ENCODE measurements around the gene RAB5B. TPM values are rescaled to one million over a fixed set of nuclear protein-coding genes. Genes with fewer than 3 reads are reported as not detected.

RAB5B gene
- total RNA-seq, 1 donor, result 82.9 TPM

DNA sequence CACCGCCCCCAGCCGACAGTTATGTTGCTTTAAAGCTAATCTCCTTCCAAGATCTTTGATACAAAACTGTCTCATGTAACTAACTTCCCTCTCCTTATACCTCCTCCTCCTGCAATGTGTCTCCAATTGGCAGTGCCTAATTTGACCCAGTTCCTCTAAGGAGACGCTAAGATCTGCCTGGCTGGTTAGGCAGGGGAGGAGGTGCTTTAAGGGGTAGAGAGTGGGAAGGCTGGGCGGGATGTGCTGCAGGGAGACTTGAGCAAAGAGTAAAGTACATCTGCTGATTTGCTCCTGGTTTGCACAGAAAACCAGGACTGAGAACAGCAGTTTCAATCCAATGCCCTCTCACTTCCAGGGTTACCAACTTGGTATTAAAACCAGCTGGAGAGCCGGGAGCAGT is 39.6 kb downstream of the RAB5B start:
- no peak overlapping the region for H2AFZ ChIP-seq (ENCODE audit: low read length)
- no peak overlapping the region for H3K4me2 ChIP-seq (ENCODE audit: insufficient read depth, low read length)
- H3K9me3 ChIP-seq (ENCODE audit: low read depth, low read length), result no peaks in the 10 kb centered on the region
- H3K4me3 ChIP-seq (ENCODE audit: insufficient read depth, low read length), result no peak overlapping the region
- no peak for DNase-seq (ENCODE audit: insufficient read length, low spot score, missing footprints)
- H3K4me1 ChIP-seq (ENCODE audit: insufficient read depth, low read length), result no peaks in the 10 kb centered on the region
- TF ChIP-seq, protein P1, sequence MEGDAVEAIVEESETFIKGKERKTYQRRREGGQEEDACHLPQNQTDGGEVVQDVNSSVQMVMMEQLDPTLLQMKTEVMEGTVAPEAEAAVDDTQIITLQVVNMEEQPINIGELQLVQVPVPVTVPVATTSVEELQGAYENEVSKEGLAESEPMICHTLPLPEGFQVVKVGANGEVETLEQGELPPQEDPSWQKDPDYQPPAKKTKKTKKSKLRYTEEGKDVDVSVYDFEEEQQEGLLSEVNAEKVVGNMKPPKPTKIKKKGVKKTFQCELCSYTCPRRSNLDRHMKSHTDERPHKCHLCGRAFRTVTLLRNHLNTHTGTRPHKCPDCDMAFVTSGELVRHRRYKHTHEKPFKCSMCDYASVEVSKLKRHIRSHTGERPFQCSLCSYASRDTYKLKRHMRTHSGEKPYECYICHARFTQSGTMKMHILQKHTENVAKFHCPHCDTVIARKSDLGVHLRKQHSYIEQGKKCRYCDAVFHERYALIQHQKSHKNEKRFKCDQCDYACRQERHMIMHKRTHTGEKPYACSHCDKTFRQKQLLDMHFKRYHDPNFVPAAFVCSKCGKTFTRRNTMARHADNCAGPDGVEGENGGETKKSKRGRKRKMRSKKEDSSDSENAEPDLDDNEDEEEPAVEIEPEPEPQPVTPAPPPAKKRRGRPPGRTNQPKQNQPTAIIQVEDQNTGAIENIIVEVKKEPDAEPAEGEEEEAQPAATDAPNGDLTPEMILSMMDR (IDR thresholded peaks at IDR 0.05; ENCODE audit: extremely low read depth, low read depth, low read length), result no peak
- no peaks in the 10 kb centered on the region for H3K79me2 ChIP-seq (ENCODE audit: insufficient read depth, low read length)
- H3K27ac ChIP-seq (ENCODE audit: low read depth, low read length), result no peak overlapping the region
- H3K27me3 ChIP-seq (ENCODE audit: insufficient read depth, low read length), result no peaks in the 10 kb centered on the region
- no peaks in the 10 kb centered on the region for H3K36me3 ChIP-seq (ENCODE audit: insufficient read depth, low read length)
- H4K20me1 ChIP-seq (ENCODE audit: insufficient read depth, low read length), result no peaks in the 10 kb centered on the region

DNA sequence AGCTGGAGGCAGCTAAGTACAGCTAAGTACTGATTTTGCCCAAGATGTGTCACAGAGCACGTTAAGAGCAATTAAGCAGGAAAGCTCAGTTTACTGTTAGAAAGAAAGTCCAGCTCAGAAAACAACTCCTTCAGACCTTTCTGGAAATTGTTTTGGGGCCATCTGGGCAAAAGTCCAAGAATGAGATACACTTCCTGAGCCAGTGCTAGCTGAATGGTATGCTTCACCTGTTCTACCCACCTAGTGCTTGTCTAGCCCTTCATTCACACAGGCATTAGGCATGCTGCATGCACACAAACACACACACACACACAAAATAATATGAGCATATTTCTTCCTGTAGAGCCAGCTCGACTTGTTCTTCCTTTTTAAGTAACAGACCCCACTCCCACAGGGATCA is 40.3 kb downstream of the RAB5B start:
- H3K79me2 ChIP-seq (ENCODE audit: insufficient read depth, low read length), result no peaks in the 10 kb centered on the region
- H3K4me1 ChIP-seq (ENCODE audit: insufficient read depth, low read length), result no peaks in the 10 kb centered on the region
- no peak overlapping the region for H3K4me2 ChIP-seq (ENCODE audit: insufficient read depth, low read length)
- H4K20me1 ChIP-seq (ENCODE audit: insufficient read depth, low read length), result no peaks in the 10 kb centered on the region
- TF ChIP-seq, protein P1 (IDR thresholded peaks at IDR 0.05; ENCODE audit: extremely low read depth, low read depth, low read length), result no peak
- H3K27ac ChIP-seq (ENCODE audit: low read depth, low read length), result no peak overlapping the region
- no peaks in the 10 kb centered on the region for H3K36me3 ChIP-seq (ENCODE audit: insufficient read depth, low read length)
- H3K27me3 ChIP-seq (ENCODE audit: insufficient read depth, low read length), result no peaks in the 10 kb centered on the region
- no peak for DNase-seq (ENCODE audit: insufficient read length, low spot score, missing footprints)
- no peak overlapping the region for H3K4me3 ChIP-seq (ENCODE audit: insufficient read depth, low read length)
- no peak overlapping the region for H2AFZ ChIP-seq (ENCODE audit: low read length)
- H3K9me3 ChIP-seq (ENCODE audit: low read depth, low read length), result no peaks in the 10 kb centered on the region

- H3K4me2 ChIP-seq (ENCODE audit: insufficient read depth, low read length), result no peak overlapping the region
- H3K4me3 ChIP-seq (ENCODE audit: insufficient read depth, low read length), result no peak overlapping the region
- no peaks in the 10 kb centered on the region for H4K20me1 ChIP-seq (ENCODE audit: insufficient read depth, low read length)
- H3K36me3 ChIP-seq (ENCODE audit: insufficient read depth, low read length), result no peaks in the 10 kb centered on the region
- no peaks in the 10 kb centered on the region for H3K4me1 ChIP-seq (ENCODE audit: insufficient read depth, low read length)
- H3K27ac ChIP-seq (ENCODE audit: low read depth, low read length), result no peak overlapping the region
- TF ChIP-seq, protein P1 (IDR thresholded peaks at IDR 0.05; ENCODE audit: extremely low read depth, low read depth, low read length), result no peak
- DNase-seq (ENCODE audit: insufficient read length, low spot score, missing footprints), result no peak
- no peaks in the 10 kb centered on the region for H3K79me2 ChIP-seq (ENCODE audit: insufficient read depth, low read length)
- no peaks in the 10 kb centered on the region for H3K27me3 ChIP-seq (ENCODE audit: insufficient read depth, low read length)
- H3K9me3 ChIP-seq (ENCODE audit: low read depth, low read length), result no peaks in the 10 kb centered on the region
- no peak overlapping the region for H2AFZ ChIP-seq (ENCODE audit: low read length)
Measured at GRCh38 chr12:56017181-56017580, 43.3 kb downstream of the RAB5B start.

DNA sequence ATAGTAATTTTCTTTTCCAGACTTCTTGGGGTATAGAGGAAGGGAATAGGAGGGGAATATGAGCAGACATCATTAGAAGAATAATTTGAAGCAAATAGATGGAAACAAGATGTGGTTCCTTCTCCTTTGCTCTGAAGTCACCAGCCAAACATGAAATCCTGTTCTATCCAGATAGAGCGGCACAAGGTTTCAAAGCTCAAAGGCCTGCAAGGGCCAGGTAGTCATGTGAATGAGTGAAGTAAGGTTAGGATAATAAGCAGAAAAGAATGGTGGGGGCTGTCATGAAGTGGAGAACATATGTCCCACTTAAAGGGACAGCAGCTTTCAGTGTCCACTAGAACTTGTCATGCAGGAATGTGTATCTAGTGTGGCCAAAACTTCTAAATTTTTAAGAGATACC is 44.5 kb downstream of the RAB5B start:
- DNase-seq (ENCODE audit: insufficient read length, low spot score, missing footprints), result no peak
- no peak overlapping the region for H2AFZ ChIP-seq (ENCODE audit: low read length)
- TF ChIP-seq, protein P1 (IDR thresholded peaks at IDR 0.05; ENCODE audit: extremely low read depth, low read depth, low read length), result no peak
- H3K27ac ChIP-seq (ENCODE audit: low read depth, low read length), result no peak overlapping the region
- H3K36me3 ChIP-seq (ENCODE audit: insufficient read depth, low read length), result no peaks in the 10 kb centered on the region
- H3K4me1 ChIP-seq (ENCODE audit: insufficient read depth, low read length), result no peaks in the 10 kb centered on the region
- no peak overlapping the region for H3K4me2 ChIP-seq (ENCODE audit: insufficient read depth, low read length)
- no peak overlapping the region for H3K4me3 ChIP-seq (ENCODE audit: insufficient read depth, low read length)
- H3K9me3 ChIP-seq (ENCODE audit: low read depth, low read length), result no peaks in the 10 kb centered on the region
- no peaks in the 10 kb centered on the region for H3K27me3 ChIP-seq (ENCODE audit: insufficient read depth, low read length)
- no peaks in the 10 kb centered on the region for H3K79me2 ChIP-seq (ENCODE audit: insufficient read depth, low read length)
- no peaks in the 10 kb centered on the region for H4K20me1 ChIP-seq (ENCODE audit: insufficient read depth, low read length)

Data from osteoblast (primary cell).